ENCODE results near the gene PDE9A.

DNA sequence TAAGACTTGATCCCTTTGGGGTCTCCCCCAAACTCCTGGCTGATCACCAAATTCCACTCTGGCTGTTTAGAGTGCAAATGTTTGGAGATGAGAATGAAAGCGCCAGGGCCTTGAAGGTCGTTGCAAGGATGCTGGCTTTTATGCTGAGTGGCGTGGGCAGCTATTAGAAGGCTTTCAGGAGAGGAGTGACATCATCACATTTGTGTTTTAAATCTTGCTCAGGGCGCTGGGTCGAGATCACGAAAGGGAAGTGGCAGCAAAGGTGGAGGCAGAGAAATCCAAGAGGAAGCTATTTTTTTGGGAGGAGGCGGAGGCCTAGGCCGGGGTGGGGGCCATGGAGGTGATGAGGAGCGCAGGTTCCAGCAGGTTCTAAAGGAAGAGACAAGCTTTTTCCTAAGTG, 49.3 kb downstream of the PDE9A start:
- TF ChIP-seq POLR2A (IDR thresholded peaks at IDR 0.05) (no peak), EP300 (IDR thresholded peaks at IDR 0.05) (no peak), CTCF (IDR thresholded peaks at IDR 0.05) (no peak), POLR2AphosphoS5 (IDR thresholded peaks at IDR 0.05) (no peak)
